PC-3 (cell line): ENCODE data around the gene LYRM9.

Experiments
- CTCF ChIP-seq: fragments of 300-600 bp; sonication (generic); conservative IDR thresholded peaks from 2 replicates; pipeline ENCODE4 v1.5.1; 2017; ENCODE audit warnings: antibody characterized with exemption, low read depth, mild to moderate bottlenecking, low read length
- EZH2phosphoT487 ChIP-seq: fragments of 300-600 bp; sonication (generic); IDR thresholded peaks from 2 replicates; pipeline ENCODE4 v1.6.1; 2018; ENCODE audit warnings: mild to moderate bottlenecking, antibody characterized with exemption, low read length, borderline replicate concordance

- TF ChIP-seq CTCF (no peak), EZH2phosphoT487 (no peak)
These were observed 4.9 kb upstream of the LYRM9 start for GRCh38 chr17:27898096-27898495.
